ENCODE results near the gene FLCN. TPM values are rescaled to one million over a fixed set of nuclear protein-coding genes. Genes with fewer than 3 reads are reported as not detected.

FLCN gene
- total and polyA plus RNA-seq, 7 donors, result 38.7 to 106 (median 58.3) TPM

DNA sequence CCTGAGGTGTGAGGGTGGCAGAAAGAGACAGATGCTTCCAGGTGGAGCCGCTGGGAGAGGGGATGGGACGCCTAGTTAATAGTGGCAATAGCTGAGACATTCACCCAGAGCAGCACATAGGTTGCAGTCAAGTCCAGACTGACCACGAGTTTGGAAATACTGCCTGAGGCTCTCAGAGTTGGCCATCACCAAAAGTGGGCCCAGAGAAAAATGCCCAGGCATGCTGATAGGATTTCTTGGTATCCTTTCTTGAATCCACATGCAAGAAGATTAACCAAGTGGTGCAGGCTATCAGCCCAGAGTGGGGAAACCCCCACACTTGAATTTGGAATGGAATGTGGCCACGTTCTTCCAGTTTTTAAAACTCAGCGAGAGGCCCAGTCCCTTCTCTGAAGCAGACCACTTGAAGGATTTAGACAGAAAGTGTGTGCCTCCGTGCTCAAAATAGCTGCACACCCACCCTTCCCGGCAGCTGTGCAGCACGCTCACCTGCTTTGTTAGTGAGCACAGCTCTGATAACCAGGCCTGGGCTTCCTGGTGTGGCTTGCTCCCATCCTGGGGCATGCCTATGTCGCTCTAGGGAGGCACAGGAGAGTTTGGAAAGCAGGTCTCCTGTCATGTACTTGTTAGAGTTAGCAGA is 66.5 kb downstream of the FLCN start:
- TF ChIP-seq, protein P1, sequence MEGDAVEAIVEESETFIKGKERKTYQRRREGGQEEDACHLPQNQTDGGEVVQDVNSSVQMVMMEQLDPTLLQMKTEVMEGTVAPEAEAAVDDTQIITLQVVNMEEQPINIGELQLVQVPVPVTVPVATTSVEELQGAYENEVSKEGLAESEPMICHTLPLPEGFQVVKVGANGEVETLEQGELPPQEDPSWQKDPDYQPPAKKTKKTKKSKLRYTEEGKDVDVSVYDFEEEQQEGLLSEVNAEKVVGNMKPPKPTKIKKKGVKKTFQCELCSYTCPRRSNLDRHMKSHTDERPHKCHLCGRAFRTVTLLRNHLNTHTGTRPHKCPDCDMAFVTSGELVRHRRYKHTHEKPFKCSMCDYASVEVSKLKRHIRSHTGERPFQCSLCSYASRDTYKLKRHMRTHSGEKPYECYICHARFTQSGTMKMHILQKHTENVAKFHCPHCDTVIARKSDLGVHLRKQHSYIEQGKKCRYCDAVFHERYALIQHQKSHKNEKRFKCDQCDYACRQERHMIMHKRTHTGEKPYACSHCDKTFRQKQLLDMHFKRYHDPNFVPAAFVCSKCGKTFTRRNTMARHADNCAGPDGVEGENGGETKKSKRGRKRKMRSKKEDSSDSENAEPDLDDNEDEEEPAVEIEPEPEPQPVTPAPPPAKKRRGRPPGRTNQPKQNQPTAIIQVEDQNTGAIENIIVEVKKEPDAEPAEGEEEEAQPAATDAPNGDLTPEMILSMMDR (IDR thresholded peaks at IDR 0.05), result no peak
- no peak overlapping the region for H3K4me3 ChIP-seq
- 75 to 81% (median 75%) methylated on average over 9 of the region's 9 CpGs for WGBS, 3 donors
- ATAC-seq (no peak), DNase-seq (no peak)
- intact Hi-C loops (cut with DNase I), result no loop called here
- peaks cover 14 to 100% of the 10 kb centered on the region in 2 donors for H3K36me3 ChIP-seq (ENCODE audit: insufficient read depth in 1 of 2, low read depth in 1 of 2)
- no peaks in the 10 kb centered on the region for H3K27me3 ChIP-seq (ENCODE audit: insufficient read depth in 3 of 3, low read length in 2 of 3)
- H3K4me1 ChIP-seq, result peaks cover 4% of the 10 kb centered on the region
- no peak overlapping the region for H3K27ac ChIP-seq
- no peaks in the 10 kb centered on the region for H3K9me3 ChIP-seq

DNA sequence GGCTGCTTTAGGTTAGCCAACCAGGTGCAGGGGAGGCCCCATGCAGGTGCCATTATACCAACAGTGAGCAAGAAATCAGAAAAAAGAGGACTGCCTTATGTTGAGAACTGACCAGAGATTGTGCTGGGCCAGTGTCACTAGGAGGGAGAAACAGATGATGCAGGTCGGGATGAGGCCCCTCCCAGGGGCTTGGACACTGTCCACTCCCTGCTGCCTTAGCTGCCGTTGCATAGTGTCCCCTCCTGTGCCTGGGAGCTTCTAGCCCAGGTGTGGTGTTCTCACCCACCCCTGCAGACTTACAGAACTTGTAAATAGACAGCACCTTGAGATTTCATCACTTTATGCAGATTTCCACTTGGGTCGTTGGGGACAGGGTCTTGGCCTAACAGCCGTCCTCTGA is 67.6 kb downstream of the FLCN start:
- Histone ChIP-seq H3K36me3 (ENCODE audit: insufficient read depth in 1 of 2, low read depth in 1 of 2) (peaks cover 14 to 100% of the 10 kb centered on the region in 2 donors), H3K27me3 (ENCODE audit: insufficient read depth in 3 of 3, low read length in 2 of 3) (no peaks in the 10 kb centered on the region), H3K27ac (no peak overlapping the region), H3K4me1 (peaks cover 4% of the 10 kb centered on the region), H3K9me3 (no peaks in the 10 kb centered on the region), H3K4me3 (no peak overlapping the region)
- intact Hi-C loops (cut with DNase I), result loop anchor here in 1 of 2 donors (10.0 kb wide), 1 partner anchor 65 kb away; no protein-coding TSS in a partner anchor
- no peak for DNase-seq
- TF ChIP-seq, protein P1 (IDR thresholded peaks at IDR 0.05), result no peak
- ATAC-seq, result no peak
- 81 to 95% (median 85%) methylated on average over 4 of the region's 4 CpGs for WGBS, 3 donors

DNA sequence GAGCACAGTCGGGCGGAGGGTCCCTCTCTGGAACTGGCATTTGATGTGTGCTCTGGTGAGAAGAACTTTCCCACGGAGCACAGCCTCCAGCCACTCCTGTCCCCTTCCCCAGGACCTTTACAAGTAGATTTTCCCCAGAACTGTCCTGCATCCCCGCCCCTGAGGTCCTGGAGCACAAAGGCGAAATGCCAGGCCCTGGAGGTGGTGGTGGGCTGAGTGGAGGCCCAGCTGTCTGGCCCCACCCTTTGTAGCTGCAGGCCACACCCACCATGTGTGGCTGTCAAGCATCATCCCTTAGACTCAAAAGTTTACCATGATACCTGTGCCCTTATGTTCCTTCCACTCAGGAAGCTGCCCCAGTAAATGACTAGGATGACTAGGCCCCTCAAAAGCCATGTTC is 68.6 kb downstream of the FLCN start:
- peaks cover 5 to 100% of the 10 kb centered on the region in 2 donors for H3K36me3 ChIP-seq (ENCODE audit: insufficient read depth in 1 of 2, low read depth in 1 of 2)
- TF ChIP-seq, protein P1 (IDR thresholded peaks at IDR 0.05), result no peak
- no peaks in the 10 kb centered on the region for H3K9me3 ChIP-seq
- DNase-seq (no peak), ATAC-seq (no peak)
- H3K4me1 ChIP-seq, result peaks cover 4% of the 10 kb centered on the region
- no peaks in the 10 kb centered on the region for H3K27me3 ChIP-seq (ENCODE audit: insufficient read depth in 3 of 3, low read length in 2 of 3)
- H3K4me3 ChIP-seq, result no peak overlapping the region
- intact Hi-C loops (cut with DNase I), result loop anchor here in 1 of 2 donors (10.0 kb wide), 1 partner anchor 64 kb away; no protein-coding TSS in a partner anchor
- WGBS, 3 donors, result 86 to 92% (median 89%) methylated on average over 5 of the region's 5 CpGs
- H3K27ac ChIP-seq, result no peak overlapping the region

DNA sequence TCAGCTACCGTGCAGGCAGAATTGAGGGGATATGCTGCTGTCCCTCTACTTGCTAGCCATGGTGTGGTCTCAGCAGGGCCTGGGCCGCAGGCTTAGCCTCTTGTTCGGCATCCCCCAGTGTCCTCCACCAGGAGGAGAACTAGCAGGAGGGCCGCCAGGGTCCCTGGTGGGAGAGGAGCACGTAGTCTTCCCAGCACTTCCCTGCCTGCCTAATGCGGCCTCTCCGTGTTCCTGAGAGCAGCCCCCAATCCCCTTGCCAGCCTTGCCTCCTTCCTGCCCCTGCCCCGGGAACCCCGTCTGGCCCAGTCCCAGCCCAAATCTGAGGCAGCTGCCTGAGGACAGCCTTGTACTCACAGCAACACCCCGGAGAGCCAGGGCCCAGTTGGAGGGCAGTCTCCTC is 69.0 kb downstream of the FLCN start:
- no peak overlapping the region for H3K27ac ChIP-seq
- ATAC-seq (no peak), DNase-seq (peak in 1 of 2 donors; percentile 46)
- intact Hi-C loops (cut with DNase I), result loop anchor here in 1 of 2 donors (10.0 kb wide), 1 partner anchor 63 kb away; no protein-coding TSS in a partner anchor
- no peaks in the 10 kb centered on the region for H3K9me3 ChIP-seq
- TF ChIP-seq, protein P1 (IDR thresholded peaks at IDR 0.05), result no peak
- H3K27me3 ChIP-seq (ENCODE audit: insufficient read depth in 3 of 3, low read length in 2 of 3), result no peaks in the 10 kb centered on the region
- peaks cover 4% of the 10 kb centered on the region for H3K4me1 ChIP-seq
- peaks cover 5 to 100% of the 10 kb centered on the region in 2 donors for H3K36me3 ChIP-seq (ENCODE audit: insufficient read depth in 1 of 2, low read depth in 1 of 2)
- WGBS, 3 donors, result 88 to 96% (median 90%) methylated on average over 10 of the region's 10 CpGs
- H3K4me3 ChIP-seq, result no peak overlapping the region

All from psoas muscle (tissue), 8 donors.